Heart left ventricle (tissue), 13 donors: ENCODE measurements around the gene PABPC1L.

ENCODE experiments used
- POLR2A ChIP-seq, 2 donors: fragments of 450-650 bp; IDR thresholded peaks; one replicate each; pipeline ENCODE4 v1.6.1; 2017; ENCODE audit warnings: antibody characterized with exemption in 2 of 2, mild to moderate bottlenecking in 2 of 2, moderate library complexity in 2 of 2
- TF ChIP-seq, protein P1 (sequence below), 12 donors: fragments of 200-600 bp; sonication (generic) in 4 of 12; IDR thresholded peaks; one replicate each; pipeline versions ENCODE4 v1.5.0 to v1.8.0; 2018 to 2022; ENCODE audit warnings: antibody characterized with exemption in 12 of 12, mild to moderate bottlenecking in 5 of 12
- donor health status: ischemic (EF 13 %, LVEDD 7.1; RV severe dilation, severe dysfunction).
- donor health status: DM: no; HTN: yes; CAD: no.
- donor health status: DM: no; HTN: no; CAD: no.
- donor health status: ischemic (EF 25% LVEDD 6.9; RV normal size, moderate dysfunction).
- donor health status: ischemic (EF 25% LVEDD 5.7; RV mildly dilated, moderate dysfunction).
- donor health status: ischemic (EF 35%, LVEDD 5.7; RV mildly dilated, moderate dysfunction).
- donor health status: nonischemic (EF 11% LVEDD 7.7; RV severe dilation, severe dysfunction).
- donor health status: DM: yes; HTN: yes; CAD: no.
- donor health status: PGD.
- donor health status: ischemic (EF 29% LVEDD 5.4; RV normal size, mild dysfunction).
- donor health status: nonischemic (EF 23%, LVEDD 6.1; RV moderate dilation, normal function).

DNA sequence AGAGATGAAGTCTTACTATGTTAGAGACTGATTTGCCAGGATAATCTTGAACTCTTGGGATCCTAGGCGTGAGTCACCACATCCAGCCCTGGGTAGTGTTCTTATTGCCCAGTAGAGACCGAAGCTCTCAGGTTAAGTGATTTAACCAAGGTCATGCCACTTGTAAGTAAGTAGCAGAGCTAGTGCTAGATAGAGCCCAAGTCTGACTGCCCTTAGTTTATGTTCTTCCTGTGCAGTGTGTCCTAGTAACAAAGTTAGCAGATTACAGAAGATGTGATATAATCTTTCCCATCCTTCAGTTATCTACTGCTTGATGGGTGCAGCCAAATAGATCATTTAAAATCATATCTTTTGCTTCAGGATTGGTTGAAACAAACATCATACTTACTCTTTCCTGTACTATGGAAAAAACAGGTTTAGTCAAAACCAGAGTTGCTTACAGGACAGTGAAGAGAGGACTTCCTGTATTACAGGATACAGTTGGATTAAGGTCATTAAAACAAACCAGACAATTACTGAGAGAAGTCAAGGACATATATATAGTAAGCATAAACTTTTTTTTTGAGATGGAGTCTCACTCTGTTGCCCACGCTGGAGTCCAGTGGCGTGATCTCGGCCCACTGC is 9.5 kb upstream of the PABPC1L start:
- TF ChIP-seq, protein P1, sequence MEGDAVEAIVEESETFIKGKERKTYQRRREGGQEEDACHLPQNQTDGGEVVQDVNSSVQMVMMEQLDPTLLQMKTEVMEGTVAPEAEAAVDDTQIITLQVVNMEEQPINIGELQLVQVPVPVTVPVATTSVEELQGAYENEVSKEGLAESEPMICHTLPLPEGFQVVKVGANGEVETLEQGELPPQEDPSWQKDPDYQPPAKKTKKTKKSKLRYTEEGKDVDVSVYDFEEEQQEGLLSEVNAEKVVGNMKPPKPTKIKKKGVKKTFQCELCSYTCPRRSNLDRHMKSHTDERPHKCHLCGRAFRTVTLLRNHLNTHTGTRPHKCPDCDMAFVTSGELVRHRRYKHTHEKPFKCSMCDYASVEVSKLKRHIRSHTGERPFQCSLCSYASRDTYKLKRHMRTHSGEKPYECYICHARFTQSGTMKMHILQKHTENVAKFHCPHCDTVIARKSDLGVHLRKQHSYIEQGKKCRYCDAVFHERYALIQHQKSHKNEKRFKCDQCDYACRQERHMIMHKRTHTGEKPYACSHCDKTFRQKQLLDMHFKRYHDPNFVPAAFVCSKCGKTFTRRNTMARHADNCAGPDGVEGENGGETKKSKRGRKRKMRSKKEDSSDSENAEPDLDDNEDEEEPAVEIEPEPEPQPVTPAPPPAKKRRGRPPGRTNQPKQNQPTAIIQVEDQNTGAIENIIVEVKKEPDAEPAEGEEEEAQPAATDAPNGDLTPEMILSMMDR (IDR thresholded peaks at IDR 0.05) = no peak
- TF ChIP-seq POLR2A (IDR thresholded peaks at IDR 0.05) = no peak
